IMR-90 (cell line): ENCODE measurements around the gene RERE. TPM values are rescaled to one million over a fixed set of nuclear protein-coding genes. Genes with fewer than 3 reads are reported as not detected.
A peak's percentile ranks its signal among the peaks of the same experiment; 100 is the strongest.

Experiments
- ATAC-seq: fragments of 200-7000 bp; cut with Tn5 transposase; 2 replicates; pipeline ENCODE4 v1.9.1; 2020; ENCODE audit warnings: low read depth, mild to moderate bottlenecking, moderate library complexity
- BruUV-seq: library from RNA; stranded (reverse); fragments of 400-500 nt; replicated peaks from 2 replicates; lab custom pipeline; 2021; lab: Mats Ljungman, UMichigan
- CTCF ChIA-PET: fragments of 300-600 bp; formaldehyde crosslinking; extraction: SDS; loops from one replicate; lab custom pipeline; 2021; ENCODE audit warnings: antibody characterized with exemption; lab: Yijun Ruan, JAX
- POLR2A ChIA-PET: fragments of 300-600 bp; sonication (Branson Sonifier 250); formaldehyde crosslinking; loops from one replicate; lab custom pipeline; 2022; ENCODE audit warnings: antibody characterized with exemption; ENCODE audit not compliant: unreplicated experiment; lab: Charles Lee
- DNase-seq: peaks from one replicate; pipeline ENCODE4 v3.0.0; 2013
- H2AFZ ChIP-seq: replicated peaks from 2 replicates; pipeline ENCODE3; 2013; ENCODE audit warnings: low read length, mild to moderate bottlenecking; ENCODE audit not compliant: poor library complexity
- H2AK5ac ChIP-seq: 2 replicates; pipeline ENCODE4 v1.6.1; 2013; ENCODE audit warnings: low read depth, low read length, inconsistent platforms
- H2AK9ac ChIP-seq: replicated peaks from 2 replicates; pipeline ENCODE3; 2013; ENCODE audit warnings: mild to moderate bottlenecking, low read depth, low read length, moderate library complexity; ENCODE audit not compliant: poor library complexity
- H2BK120ac ChIP-seq: 2 replicates; pipeline ENCODE4 v1.6.1; 2013; ENCODE audit warnings: low read depth, low read length, inconsistent platforms
- H2BK15ac ChIP-seq: 3 replicates; pipeline ENCODE4 v1.6.1; 2013; ENCODE audit warnings: low read depth, low read length, inconsistent platforms
- H2BK20ac ChIP-seq: 2 replicates; pipeline ENCODE4 v1.6.1; 2013; ENCODE audit warnings: low read depth, mild to moderate bottlenecking, inconsistent platforms, low read length, moderate library complexity
- H2BK5ac ChIP-seq: 2 replicates; pipeline ENCODE4 v1.6.1; 2013; ENCODE audit warnings: mild to moderate bottlenecking, low read depth, low read length, inconsistent platforms; ENCODE audit not compliant: poor library complexity, severe bottlenecking
- H3K14ac ChIP-seq: replicated peaks from 2 replicates; pipeline ENCODE4 v1.6.1; 2013; ENCODE audit warnings: low read depth, low read length, inconsistent platforms
- H3K18ac ChIP-seq: 2 replicates; pipeline ENCODE4 v1.6.1; 2013; ENCODE audit warnings: low read depth, low read length, control low read depth
- H3K23ac ChIP-seq: 2 replicates; pipeline ENCODE4 v1.6.1; 2013; ENCODE audit warnings: low read depth, low read length, inconsistent platforms
- H3K27ac ChIP-seq: 2 replicates; pipeline ENCODE4 v1.5.1; 2013; ENCODE audit warnings: mild to moderate bottlenecking, control low read depth, low read length; ENCODE audit not compliant: insufficient read depth
- H3K27me3 ChIP-seq: 2 replicates; pipeline ENCODE4 v1.6.1; 2013; ENCODE audit warnings: low read length; ENCODE audit not compliant: control insufficient read depth, insufficient read depth
- H3K36me3 ChIP-seq: 2 replicates; pipeline ENCODE4 v1.6.1; 2013; ENCODE audit warnings: low read length, mixed read lengths; ENCODE audit not compliant: control insufficient read depth, insufficient read depth
- H3K4ac ChIP-seq: 2 replicates; pipeline ENCODE4 v1.6.1; 2013; ENCODE audit warnings: low read depth, low read length, inconsistent platforms
- H3K4me1 ChIP-seq: 2 replicates; pipeline ENCODE4 v1.6.1; 2013; ENCODE audit warnings: low read length, mixed read lengths; ENCODE audit not compliant: control insufficient read depth, insufficient read depth
- H3K4me2 ChIP-seq: 2 replicates; pipeline ENCODE4 v1.6.1; 2013; ENCODE audit warnings: low read depth, mild to moderate bottlenecking, control low read depth, low read length, moderate library complexity
- H3K4me3 ChIP-seq: 2 replicates; pipeline ENCODE4 v1.5.1; 2013; ENCODE audit warnings: low read depth, mild to moderate bottlenecking, control low read depth, low read length, moderate library complexity; ENCODE audit not compliant: insufficient read depth
- H3K56ac ChIP-seq: 2 replicates; pipeline ENCODE4 v1.6.1; 2013; ENCODE audit warnings: low read length, inconsistent platforms; ENCODE audit not compliant: insufficient read depth; ENCODE audit errors: extremely low read depth
- H3K79me1 ChIP-seq, 2 experiments: 2 replicates each; pipeline ENCODE4 v1.6.1; 2013; ENCODE audit warnings: low read length in 2 of 2, inconsistent platforms in 1 of 2, low read depth in 1 of 2
- H3K9ac ChIP-seq: 2 replicates; pipeline ENCODE4 v1.6.1; 2013; ENCODE audit warnings: low read depth, low read length, control low read depth
- H3K9me1 ChIP-seq: 2 replicates; pipeline ENCODE4 v1.6.1; 2013; ENCODE audit warnings: low read length, inconsistent platforms; ENCODE audit not compliant: insufficient read depth
- H3K9me3 ChIP-seq: 2 replicates; pipeline ENCODE4 v1.6.1; 2013; ENCODE audit warnings: low read length; ENCODE audit not compliant: control insufficient read depth, insufficient read depth
- H4K20me1 ChIP-seq: 2 replicates; pipeline ENCODE4 v1.6.1; 2013; ENCODE audit warnings: low read length, inconsistent platforms; ENCODE audit not compliant: insufficient read depth
- H4K5ac ChIP-seq: 2 replicates; pipeline ENCODE4 v1.6.1; 2013; ENCODE audit warnings: mild to moderate bottlenecking, low read depth, low read length, control low read depth
- H4K8ac ChIP-seq, 2 experiments: 2 replicates each; pipeline ENCODE4 v1.6.1; 2013; ENCODE audit warnings: low read depth in 2 of 2, low read length in 2 of 2, control low read depth in 1 of 2, inconsistent platforms in 1 of 2
- H4K91ac ChIP-seq: 2 replicates; pipeline ENCODE4 v1.6.1; 2013; ENCODE audit warnings: low read depth, low read length, inconsistent platforms; ENCODE audit not compliant: insufficient read depth
- MXI1 ChIP-seq: IDR thresholded peaks from 2 replicates; pipeline ENCODE4 v1.6.1; 2012; ENCODE audit warnings: low read depth, mild to moderate bottlenecking, low read length, moderate library complexity, borderline replicate concordance
- RAD21 ChIP-seq: IDR thresholded peaks from 2 replicates; pipeline ENCODE4 v1.6.1; 2012; ENCODE audit warnings: low read length, improper control_type of control experiment
- SMC3 ChIP-seq: fragments of 150-350 bp; IDR thresholded peaks from 2 replicates; pipeline ENCODE4 v1.6.1; 2016; ENCODE audit warnings: low read depth, mild to moderate bottlenecking, antibody characterized with exemption, low read length, moderate library complexity
- WGBS, 2 experiments: methylation state at CpG; one replicate each; pipeline versions ENCODE4 v1.1.5 to v1.1.7; 2013; ENCODE audit warnings: missing lambda C conversion rate in 2 of 2; ENCODE audit not compliant: insufficient read length in 1 of 2; ENCODE audit errors: extremely low coverage in 2 of 2; 5-methylcytosine and 5-hydroxymethylcytosine counted together
- dilution Hi-C: fragments of 300-500 bp; cut with HindIII; formaldehyde crosslinking; loops from one replicate; pipeline ENCODE4 v1.14.3; 2018; ENCODE audit warnings: low sequenced_read_pairs; ENCODE audit not compliant: unreplicated experiment
- in situ Hi-C: fragments of 300-500 bp; cut with MboI; formaldehyde crosslinking; loops from 3 replicates; pipeline ENCODE4 v1.14.3; 2019; ENCODE audit warnings: low sequenced_read_pairs, inconsistent platforms, mixed read lengths
- intact Hi-C: fragments of 100-400 bp; cut with micrococcal nuclease; formaldehyde crosslinking; loops from 2 replicates; pipeline ENCODE4 v1.10.0; 2022
- polyA plus RNA-seq, 3 experiments: library from polyadenylated mRNA; depleted of rRNA; stranded (reverse); fragments of >200 nt; gene quantifications; 2 replicates each; pipeline ENCODE4 v1.2.3, GENCODE V29; 2012; ENCODE audit warnings: low replicate concordance in 1 of 3
- total RNA-seq: library from RNA; depleted of rRNA; stranded (reverse); fragments of >200 nt; gene quantifications from 2 replicates; pipeline ENCODE4 v1.2.3, GENCODE V29; 2012
- TF ChIP-seq, protein P1 (sequence below): conservative IDR thresholded peaks from 2 replicates; pipeline ENCODE4 v1.5.1; 2012; ENCODE audit warnings: mild to moderate bottlenecking, low read depth, low read length, improper control_type of control experiment

The RERE gene
- total and polyA plus RNA-seq, 2 of the 4 experiments (the other 2 are of a cell fraction): 11.5 to 25.1 TPM

- H2AFZ ChIP-seq: no peak overlapping the region
- no peak overlapping the region for H2BK20ac ChIP-seq
- H3K4me3 ChIP-seq: no peak overlapping the region
- no peak overlapping the region for H2AK9ac ChIP-seq
- peaks cover 11% of the 10 kb centered on the region for H3K9me1 ChIP-seq
- POLR2A ChIA-PET: no interaction called here
- peak; percentile 60 for DNase-seq
- H4K91ac ChIP-seq: no peak overlapping the region
- peaks cover 35 to 60% of the 10 kb centered on the region in 2 experiments for H3K79me1 ChIP-seq
- no peak overlapping the region for H3K18ac ChIP-seq
- in situ Hi-C loops (loop anchor here (5.0 to 25.0 kb wide), 3 partner anchors 166 to 574 kb away; no protein-coding TSS in a partner anchor), dilution Hi-C loops (no loop called here), intact Hi-C loops (loop anchor here (1.0 to 5.0 kb wide), 4 partner anchors 94 to 288 kb away; no protein-coding TSS in a partner anchor)
- no peak overlapping the region for H3K56ac ChIP-seq
- no peak overlapping the region for H2BK120ac ChIP-seq
- no peak overlapping the region for H2BK5ac ChIP-seq
- no peak overlapping the region for H3K14ac ChIP-seq
- ATAC-seq: peak; percentile 85
- no TSS peak for BruUV-seq
- peak; percentile 89 for TF ChIP-seq RAD21
- peak; percentile 92 for TF ChIP-seq SMC3
- TF ChIP-seq MXI1: no peak
- TF ChIP-seq, protein P1, sequence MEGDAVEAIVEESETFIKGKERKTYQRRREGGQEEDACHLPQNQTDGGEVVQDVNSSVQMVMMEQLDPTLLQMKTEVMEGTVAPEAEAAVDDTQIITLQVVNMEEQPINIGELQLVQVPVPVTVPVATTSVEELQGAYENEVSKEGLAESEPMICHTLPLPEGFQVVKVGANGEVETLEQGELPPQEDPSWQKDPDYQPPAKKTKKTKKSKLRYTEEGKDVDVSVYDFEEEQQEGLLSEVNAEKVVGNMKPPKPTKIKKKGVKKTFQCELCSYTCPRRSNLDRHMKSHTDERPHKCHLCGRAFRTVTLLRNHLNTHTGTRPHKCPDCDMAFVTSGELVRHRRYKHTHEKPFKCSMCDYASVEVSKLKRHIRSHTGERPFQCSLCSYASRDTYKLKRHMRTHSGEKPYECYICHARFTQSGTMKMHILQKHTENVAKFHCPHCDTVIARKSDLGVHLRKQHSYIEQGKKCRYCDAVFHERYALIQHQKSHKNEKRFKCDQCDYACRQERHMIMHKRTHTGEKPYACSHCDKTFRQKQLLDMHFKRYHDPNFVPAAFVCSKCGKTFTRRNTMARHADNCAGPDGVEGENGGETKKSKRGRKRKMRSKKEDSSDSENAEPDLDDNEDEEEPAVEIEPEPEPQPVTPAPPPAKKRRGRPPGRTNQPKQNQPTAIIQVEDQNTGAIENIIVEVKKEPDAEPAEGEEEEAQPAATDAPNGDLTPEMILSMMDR: peak; percentile 84
- no peak overlapping the region for H3K27ac ChIP-seq
- peaks cover 7% of the 10 kb centered on the region for H3K4me1 ChIP-seq
- H2BK15ac ChIP-seq: no peak overlapping the region
- no peak overlapping the region for H3K4ac ChIP-seq
- no CpG with 5 or more reads among the region's 2 CpGs for WGBS, 2 experiments
- no peak overlapping the region for H4K5ac ChIP-seq
- peaks cover 4% of the 10 kb centered on the region; the same call in 1 of the 2 replicates for H4K20me1 ChIP-seq
- H4K8ac ChIP-seq: no peak overlapping the region
- no peaks in the 10 kb centered on the region for H3K9me3 ChIP-seq
- CTCF ChIA-PET: interaction anchor here (0.5 to 1.7 kb wide), 9 partner anchors 10 to 288 kb away, joined by 3 to 6 read pairs (median 3); no protein-coding TSS in a partner anchor
- H3K4me2 ChIP-seq: no peak overlapping the region
- no peak overlapping the region for H3K23ac ChIP-seq
- H2AK5ac ChIP-seq: no peak overlapping the region
- peaks cover 5% of the 10 kb centered on the region for H3K36me3 ChIP-seq
- no peaks in the 10 kb centered on the region for H3K27me3 ChIP-seq
- no peak overlapping the region; the same call in 1 of the 2 replicates for H3K9ac ChIP-seq
Measured at GRCh38 chr1:8560611-8561544, 256.6 kb downstream of the RERE start.
